ENCODE results near the gene NCOA5. TPM values are rescaled to one million over a fixed set of nuclear protein-coding genes. Genes with fewer than 3 reads are reported as not detected.

NCOA5 gene
- total RNA-seq, 1 donor from 2014 or later, result 10.3 TPM

GRCh38 chr20:46076806-46077205 lies 13.0 kb downstream of the NCOA5 start:
- no peak for DNase-seq (ENCODE audit: low spot score)
- no peak overlapping the region for H3K4me3 Mint-ChIP-seq
- H3K4me3 ChIP-seq, result no peak overlapping the region
- H4K20me1 ChIP-seq (ENCODE audit: low read depth), result peaks cover 100% of the 10 kb centered on the region
- H3K9me3 ChIP-seq (ENCODE audit: low read depth), result no peaks in the 10 kb centered on the region
- no peak overlapping the region for H2AFZ ChIP-seq (replicated peaks)
- H3K4me2 ChIP-seq, result no peak overlapping the region
- H3K27ac ChIP-seq, result no peak overlapping the region
- TF ChIP-seq CTCF (IDR thresholded peaks at IDR 0.05) (no peak), EZH2phosphoT487 (IDR thresholded peaks at IDR 0.05) (no peak), EZH2 (IDR thresholded peaks at IDR 0.05) (no peak)
- H3F3A ChIP-seq (ENCODE audit: low read depth), result peaks cover 7% of the 10 kb centered on the region
- no peaks in the 10 kb centered on the region for H3K9me3 Mint-ChIP-seq
- H3K36me3 Mint-ChIP-seq, result peaks cover 30% of the 10 kb centered on the region
- H3K27me3 ChIP-seq, result no peaks in the 10 kb centered on the region
- peaks cover 3% of the 10 kb centered on the region for H3K27me3 Mint-ChIP-seq (ENCODE audit: insufficient read depth, low read depth)
- H3K36me3 ChIP-seq, result no peaks in the 10 kb centered on the region
- H3K27ac Mint-ChIP-seq, result no peak overlapping the region
- peaks cover 86% of the 10 kb centered on the region for H3K79me2 ChIP-seq (ENCODE audit: low read depth)
- peaks cover 14% of the 10 kb centered on the region for H3K4me1 Mint-ChIP-seq
- no peak overlapping the region for H3K9ac ChIP-seq
- peaks cover 18% of the 10 kb centered on the region for H3K4me1 ChIP-seq

GRCh38 chr20:46074006-46074405 lies 15.8 kb downstream of the NCOA5 start:
- Histone ChIP-seq H3K9ac (no peak overlapping the region), H3K4me1 (peaks cover 18% of the 10 kb centered on the region), H3K9me3 (ENCODE audit: low read depth) (no peaks in the 10 kb centered on the region), H3K27me3 (no peaks in the 10 kb centered on the region), H4K20me1 (ENCODE audit: low read depth) (peaks cover 97% of the 10 kb centered on the region), H3F3A (ENCODE audit: low read depth) (peaks cover 7% of the 10 kb centered on the region), H3K79me2 (ENCODE audit: low read depth) (peaks cover 69% of the 10 kb centered on the region), H3K27ac (no peak overlapping the region), H3K4me3 (peak overlapping the region; percentile 13), H3K36me3 (peaks cover 4% of the 10 kb centered on the region), H2AFZ (replicated peaks) (no peak overlapping the region), H3K4me2 (peak overlapping the region; percentile 63)
- H3K27ac Mint-ChIP-seq, result no peak overlapping the region
- H3K9me3 Mint-ChIP-seq, result no peaks in the 10 kb centered on the region
- peaks cover 33% of the 10 kb centered on the region for H3K36me3 Mint-ChIP-seq
- H3K4me1 Mint-ChIP-seq, result peaks cover 14% of the 10 kb centered on the region
- H3K27me3 Mint-ChIP-seq (ENCODE audit: insufficient read depth, low read depth), result no peaks in the 10 kb centered on the region
- DNase-seq (ENCODE audit: low spot score), result peak; percentile 65
- H3K4me3 Mint-ChIP-seq, result no peak overlapping the region
- TF ChIP-seq CTCF (IDR thresholded peaks at IDR 0.05), result no peak
- TF ChIP-seq EZH2phosphoT487 (IDR thresholded peaks at IDR 0.05), result no peak
- no peak for TF ChIP-seq EZH2 (IDR thresholded peaks at IDR 0.05)

- Mint-ChIP-seq H3K27ac (no peak overlapping the region), H3K36me3 (peaks cover 33% of the 10 kb centered on the region), H3K4me1 (peaks cover 14% of the 10 kb centered on the region), H3K27me3 (ENCODE audit: insufficient read depth, low read depth) (no peaks in the 10 kb centered on the region), H3K4me3 (no peak overlapping the region), H3K9me3 (no peaks in the 10 kb centered on the region)
- Histone ChIP-seq H3K27ac (no peak overlapping the region), H3K79me2 (ENCODE audit: low read depth) (peaks cover 64% of the 10 kb centered on the region), H3K9me3 (ENCODE audit: low read depth) (no peaks in the 10 kb centered on the region), H3K9ac (no peak overlapping the region), H3K36me3 (peaks cover 6% of the 10 kb centered on the region), H3K4me1 (peaks cover 18% of the 10 kb centered on the region), H3F3A (ENCODE audit: low read depth) (peaks cover 7% of the 10 kb centered on the region), H3K4me3 (no peak overlapping the region), H3K4me2 (peak overlapping the region; percentile 63), H4K20me1 (ENCODE audit: low read depth) (peaks cover 97% of the 10 kb centered on the region), H2AFZ (replicated peaks) (no peak overlapping the region), H3K27me3 (no peaks in the 10 kb centered on the region)
- no peak for TF ChIP-seq EZH2phosphoT487 (IDR thresholded peaks at IDR 0.05)
- no peak for TF ChIP-seq CTCF (IDR thresholded peaks at IDR 0.05)
- TF ChIP-seq EZH2 (IDR thresholded peaks at IDR 0.05), result no peak
- DNase-seq (ENCODE audit: low spot score), result no peak
Measured at GRCh38 chr20:46073443-46073842, 16.3 kb downstream of the NCOA5 start.
